ENCODE results near the gene MYO3A. TPM values are rescaled to one million over a fixed set of nuclear protein-coding genes. Genes with fewer than 3 reads are reported as not detected.

The MYO3A gene
- total RNA-seq, 1 experiment from 2014 or later = not detected

DNA sequence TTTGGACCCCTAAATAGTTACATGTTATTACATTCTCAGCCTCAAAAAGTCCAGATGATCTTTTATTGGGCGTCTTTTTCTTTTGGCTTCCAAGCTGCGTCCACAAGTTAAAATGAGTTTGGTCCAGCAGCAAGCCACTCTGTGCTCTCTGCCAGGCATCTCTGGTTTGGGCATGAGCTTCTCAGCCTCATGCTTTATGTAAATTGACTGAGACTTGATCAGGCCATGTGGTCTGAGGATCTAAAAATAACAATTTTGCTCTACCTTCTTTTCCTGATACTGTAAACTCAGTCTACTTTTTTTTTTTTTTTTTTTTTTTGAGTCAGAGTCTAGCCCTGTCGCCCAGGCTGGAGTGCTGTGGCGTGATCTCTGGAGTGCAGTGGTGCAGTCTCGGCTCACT, 298.1 kb downstream of the MYO3A start:
- POLR2A ChIA-PET = no interaction called here
- Histone ChIP-seq H3K36me3 (ENCODE audit: control insufficient read depth, insufficient read depth, low read length) (no peaks in the 10 kb centered on the region), H3K27ac (ENCODE audit: low read length) (no peak overlapping the region), H3K4me3 (ENCODE audit: low read depth in 2 of 2, low read length in 2 of 2) (no peak overlapping the region), H3K9me3 (ENCODE audit: control insufficient read depth, insufficient read depth, low read depth, low read length) (no peaks in the 10 kb centered on the region), H3K27me3 (ENCODE audit: control insufficient read depth, insufficient read depth, low read length) (no peaks in the 10 kb centered on the region), H3K4me1 (ENCODE audit: control insufficient read depth, insufficient read depth, low read length) (no peaks in the 10 kb centered on the region)
- no peak for DNase-seq (ENCODE audit: low read depth, low spot score)
- CTCF ChIA-PET = no interaction called here
- intact Hi-C loops (cut with micrococcal nuclease; ENCODE audit: unreplicated experiment) (no loop called here), in situ Hi-C loops (cut with HindIII; ENCODE audit: low pct_unique_long_range_greater_than_20kb, low sequenced_read_pairs) (no loop called here)
- BruUV-seq (replicated peaks) = no TSS peak
- no peak for ATAC-seq
- no peak for TF ChIP-seq TCF7L2 (IDR thresholded peaks at IDR 0.05; ENCODE audit: low read depth, low read length)
- TF ChIP-seq, protein P1, sequence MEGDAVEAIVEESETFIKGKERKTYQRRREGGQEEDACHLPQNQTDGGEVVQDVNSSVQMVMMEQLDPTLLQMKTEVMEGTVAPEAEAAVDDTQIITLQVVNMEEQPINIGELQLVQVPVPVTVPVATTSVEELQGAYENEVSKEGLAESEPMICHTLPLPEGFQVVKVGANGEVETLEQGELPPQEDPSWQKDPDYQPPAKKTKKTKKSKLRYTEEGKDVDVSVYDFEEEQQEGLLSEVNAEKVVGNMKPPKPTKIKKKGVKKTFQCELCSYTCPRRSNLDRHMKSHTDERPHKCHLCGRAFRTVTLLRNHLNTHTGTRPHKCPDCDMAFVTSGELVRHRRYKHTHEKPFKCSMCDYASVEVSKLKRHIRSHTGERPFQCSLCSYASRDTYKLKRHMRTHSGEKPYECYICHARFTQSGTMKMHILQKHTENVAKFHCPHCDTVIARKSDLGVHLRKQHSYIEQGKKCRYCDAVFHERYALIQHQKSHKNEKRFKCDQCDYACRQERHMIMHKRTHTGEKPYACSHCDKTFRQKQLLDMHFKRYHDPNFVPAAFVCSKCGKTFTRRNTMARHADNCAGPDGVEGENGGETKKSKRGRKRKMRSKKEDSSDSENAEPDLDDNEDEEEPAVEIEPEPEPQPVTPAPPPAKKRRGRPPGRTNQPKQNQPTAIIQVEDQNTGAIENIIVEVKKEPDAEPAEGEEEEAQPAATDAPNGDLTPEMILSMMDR (IDR thresholded peaks at IDR 0.05) = no peak
- TF ChIP-seq, protein P2, sequence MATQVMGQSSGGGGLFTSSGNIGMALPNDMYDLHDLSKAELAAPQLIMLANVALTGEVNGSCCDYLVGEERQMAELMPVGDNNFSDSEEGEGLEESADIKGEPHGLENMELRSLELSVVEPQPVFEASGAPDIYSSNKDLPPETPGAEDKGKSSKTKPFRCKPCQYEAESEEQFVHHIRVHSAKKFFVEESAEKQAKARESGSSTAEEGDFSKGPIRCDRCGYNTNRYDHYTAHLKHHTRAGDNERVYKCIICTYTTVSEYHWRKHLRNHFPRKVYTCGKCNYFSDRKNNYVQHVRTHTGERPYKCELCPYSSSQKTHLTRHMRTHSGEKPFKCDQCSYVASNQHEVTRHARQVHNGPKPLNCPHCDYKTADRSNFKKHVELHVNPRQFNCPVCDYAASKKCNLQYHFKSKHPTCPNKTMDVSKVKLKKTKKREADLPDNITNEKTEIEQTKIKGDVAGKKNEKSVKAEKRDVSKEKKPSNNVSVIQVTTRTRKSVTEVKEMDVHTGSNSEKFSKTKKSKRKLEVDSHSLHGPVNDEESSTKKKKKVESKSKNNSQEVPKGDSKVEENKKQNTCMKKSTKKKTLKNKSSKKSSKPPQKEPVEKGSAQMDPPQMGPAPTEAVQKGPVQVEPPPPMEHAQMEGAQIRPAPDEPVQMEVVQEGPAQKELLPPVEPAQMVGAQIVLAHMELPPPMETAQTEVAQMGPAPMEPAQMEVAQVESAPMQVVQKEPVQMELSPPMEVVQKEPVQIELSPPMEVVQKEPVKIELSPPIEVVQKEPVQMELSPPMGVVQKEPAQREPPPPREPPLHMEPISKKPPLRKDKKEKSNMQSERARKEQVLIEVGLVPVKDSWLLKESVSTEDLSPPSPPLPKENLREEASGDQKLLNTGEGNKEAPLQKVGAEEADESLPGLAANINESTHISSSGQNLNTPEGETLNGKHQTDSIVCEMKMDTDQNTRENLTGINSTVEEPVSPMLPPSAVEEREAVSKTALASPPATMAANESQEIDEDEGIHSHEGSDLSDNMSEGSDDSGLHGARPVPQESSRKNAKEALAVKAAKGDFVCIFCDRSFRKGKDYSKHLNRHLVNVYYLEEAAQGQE (IDR thresholded peaks at IDR 0.05; ENCODE audit: insufficient read depth in 1 of 2, low read depth in 2 of 2, low read length in 1 of 2) = no peak
- TF ChIP-seq SIN3A (IDR thresholded peaks at IDR 0.05; ENCODE audit: borderline replicate concordance, insufficient read depth, low read depth, low read length) = no peak
- no peak for TF ChIP-seq POLR2AphosphoS5 (IDR thresholded peaks at IDR 0.05; ENCODE audit: low read depth, low read length)

DNA sequence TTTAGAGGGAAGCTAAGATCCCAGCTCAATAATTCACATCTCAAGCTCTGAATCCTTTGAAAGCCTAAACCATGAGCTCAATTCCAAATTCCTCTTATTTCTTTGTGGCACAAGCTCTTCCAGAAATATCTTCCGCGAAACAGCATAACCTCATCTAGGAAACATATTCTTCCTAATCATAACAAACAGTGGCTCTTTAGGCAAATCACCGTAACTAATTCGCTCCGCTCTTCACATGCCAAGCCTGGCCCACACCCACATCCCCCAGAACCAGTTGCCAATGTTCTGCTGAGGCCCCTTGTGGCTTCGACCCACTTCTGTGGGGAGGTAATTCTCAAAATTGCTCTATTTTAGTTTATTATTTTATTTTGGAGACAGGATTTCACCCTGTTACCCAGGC, 301.7 kb downstream of the MYO3A start:
- no peaks in the 10 kb centered on the region for H3K36me3 ChIP-seq (ENCODE audit: control insufficient read depth, insufficient read depth, low read length)
- no peaks in the 10 kb centered on the region for H3K9me3 ChIP-seq (ENCODE audit: control insufficient read depth, insufficient read depth, low read depth, low read length)
- no peak overlapping the region for H3K4me3 ChIP-seq (ENCODE audit: low read depth in 2 of 2, low read length in 2 of 2)
- BruUV-seq (replicated peaks) = no TSS peak
- intact Hi-C loops (cut with micrococcal nuclease; ENCODE audit: unreplicated experiment) (no loop called here), in situ Hi-C loops (cut with HindIII; ENCODE audit: low pct_unique_long_range_greater_than_20kb, low sequenced_read_pairs) (no loop called here)
- no peaks in the 10 kb centered on the region for H3K4me1 ChIP-seq (ENCODE audit: control insufficient read depth, insufficient read depth, low read length)
- no peak for DNase-seq (ENCODE audit: low read depth, low spot score)
- H3K27ac ChIP-seq (ENCODE audit: low read length) = no peak overlapping the region
- TF ChIP-seq POLR2AphosphoS5 (IDR thresholded peaks at IDR 0.05; ENCODE audit: low read depth, low read length) = no peak
- no peak for TF ChIP-seq TCF7L2 (IDR thresholded peaks at IDR 0.05; ENCODE audit: low read depth, low read length)
- TF ChIP-seq SIN3A (IDR thresholded peaks at IDR 0.05; ENCODE audit: borderline replicate concordance, insufficient read depth, low read depth, low read length) = no peak
- TF ChIP-seq, protein P1 (IDR thresholded peaks at IDR 0.05) = no peak
- TF ChIP-seq, protein P2 (IDR thresholded peaks at IDR 0.05; ENCODE audit: insufficient read depth in 1 of 2, low read depth in 2 of 2, low read length in 1 of 2) = no peak
- H3K27me3 ChIP-seq (ENCODE audit: control insufficient read depth, insufficient read depth, low read length) = no peaks in the 10 kb centered on the region
- ATAC-seq = no peak
- ChIA-PET POLR2A (no interaction called here), CTCF (no interaction called here)
